Measurements from ENCODE around the gene LGALS8.
"Not testable (repeated sequence)": the region's sequence is repeated elsewhere in the genome, so short reads cannot be mapped to it uniquely, and the experiment has no call there.

Gene LGALS8

GRCh38 chr1:236523704-236524141 lies at the start of gene LGALS8:
LGALS8 (plus strand) TSS chr1:236523982; CDS start chr1:236526071, 2,089 bp downstream.
- in situ Hi-C loops (cut with HindIII; ENCODE audit: low sequenced_read_pairs) = no loop called here

DNA sequence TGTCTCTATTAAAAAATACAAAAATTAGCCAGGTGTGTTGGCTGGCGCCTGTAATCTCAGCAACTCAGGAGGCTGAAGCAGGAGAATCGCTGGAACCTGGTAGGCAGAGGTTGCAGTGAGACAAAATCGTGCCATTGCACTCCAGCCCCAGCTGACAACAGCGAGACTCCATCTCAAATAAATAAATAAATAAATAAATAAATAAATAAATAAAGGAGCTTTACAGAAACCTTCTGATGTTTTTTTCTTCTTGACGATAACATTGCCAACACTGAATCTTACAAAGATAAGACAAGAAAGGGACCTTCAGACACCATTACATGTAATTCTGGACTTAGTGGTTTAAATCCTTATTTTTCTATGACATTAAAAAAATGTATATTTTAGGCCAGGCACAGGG lies 47.8 kb upstream of the LGALS8 start:
- in situ Hi-C loops (cut with HindIII; ENCODE audit: low sequenced_read_pairs) = no loop called here

- in situ Hi-C loops (cut with HindIII; ENCODE audit: low sequenced_read_pairs) = no loop called here
Measured at GRCh38 chr1:236480758-236481436, 42.9 kb upstream of the LGALS8 start.

DNA sequence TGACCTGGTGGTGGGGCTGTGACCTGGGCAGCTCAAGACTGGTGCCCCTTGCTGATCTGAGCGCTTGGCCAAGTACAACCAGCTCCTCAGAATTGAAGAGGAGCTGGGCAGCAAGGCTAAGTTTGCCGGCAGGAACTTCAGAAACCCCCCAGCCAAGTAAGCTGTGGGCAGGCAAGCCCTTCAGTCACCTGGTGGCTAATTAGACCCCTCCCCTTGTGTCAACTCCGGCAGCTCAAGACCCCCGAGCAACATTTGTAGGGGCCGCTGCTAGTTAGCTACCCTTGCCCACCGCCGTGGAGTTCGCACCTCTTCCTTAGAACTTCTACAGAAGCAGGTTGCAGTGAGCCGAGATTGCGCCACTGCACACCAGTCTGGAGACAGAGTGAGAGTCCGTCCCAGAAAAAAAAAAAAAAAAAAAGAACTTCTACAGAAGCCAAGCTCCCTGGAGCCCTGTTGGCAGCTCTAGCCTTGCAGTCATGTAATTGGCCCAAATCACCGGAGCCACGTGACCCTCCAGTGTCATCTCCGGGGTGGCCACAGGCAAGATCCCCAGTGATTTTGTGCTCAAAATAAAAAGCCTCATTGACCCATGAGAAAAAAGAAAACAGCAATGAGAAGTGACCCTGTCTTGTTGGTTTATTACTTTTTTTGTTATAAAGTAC lies 39.3 kb upstream of the LGALS8 start:
- in situ Hi-C loops (cut with HindIII; ENCODE audit: low sequenced_read_pairs) = no loop called here

GRCh38 chr1:236486356-236487002 lies 37.3 kb upstream of the LGALS8 start:
- in situ Hi-C loops (cut with HindIII; ENCODE audit: low sequenced_read_pairs) = loop anchor here (5.0 kb wide), 1 partner anchor 39 kb away; no protein-coding TSS in a partner anchor

DNA sequence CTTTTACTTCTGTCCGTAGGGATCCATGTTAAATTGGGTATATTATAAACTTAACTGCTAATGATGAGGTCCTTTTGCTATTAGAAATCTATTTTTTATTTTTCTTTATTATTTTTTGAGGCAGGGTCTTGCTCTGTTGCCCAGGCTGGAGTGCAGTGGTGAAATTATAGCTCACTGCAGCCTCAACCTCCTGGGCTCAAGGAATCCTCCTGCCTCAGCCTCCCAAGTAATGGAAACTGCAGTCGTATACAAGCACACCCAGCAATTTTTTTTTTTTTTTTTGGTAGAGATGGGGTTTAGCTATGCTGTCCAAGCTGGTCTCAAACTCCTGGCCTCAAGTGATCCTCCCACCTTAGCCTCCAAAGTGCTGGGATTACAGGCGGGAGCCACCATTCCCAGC lies 34.6 kb upstream of the LGALS8 start:
- in situ Hi-C loops (cut with HindIII; ENCODE audit: low sequenced_read_pairs) = loop anchor here (5.0 kb wide), 1 partner anchor 42 kb away; no protein-coding TSS in a partner anchor

DNA sequence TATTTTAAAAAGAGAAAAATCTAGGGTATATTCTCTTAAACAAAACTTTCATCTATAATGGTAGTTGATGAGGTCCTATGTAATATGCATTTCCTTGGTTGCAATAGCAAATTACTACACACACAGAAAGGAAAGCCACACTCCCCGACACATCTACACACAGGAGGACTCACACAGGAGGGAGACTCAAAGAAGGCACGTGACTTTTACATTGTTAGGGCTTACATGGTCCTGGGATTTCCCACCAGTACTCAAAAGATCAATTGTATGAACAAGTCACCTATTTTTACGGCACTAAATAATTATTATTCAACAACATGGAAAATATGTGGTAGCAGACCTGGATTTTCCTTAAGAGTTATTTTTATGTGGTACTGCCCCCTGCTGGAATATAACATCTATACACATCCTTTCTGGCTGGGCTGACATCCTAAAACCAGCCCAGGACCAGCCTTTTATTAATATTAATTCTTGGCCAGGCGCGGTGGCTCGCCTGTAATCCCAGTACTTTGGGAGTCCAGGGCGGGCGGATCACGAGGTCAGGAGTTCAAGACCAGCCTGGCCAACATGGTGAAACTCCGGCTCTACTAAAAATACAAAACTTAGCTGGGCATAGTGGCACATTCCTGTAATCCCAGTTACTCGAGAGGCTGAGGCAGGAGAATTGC lies 33.9 kb upstream of the LGALS8 start:
- in situ Hi-C loops (cut with HindIII; ENCODE audit: low sequenced_read_pairs) = loop anchor here (5.0 to 10.0 kb wide), 2 partner anchors 43 to 355 kb away; no protein-coding TSS in a partner anchor

DNA sequence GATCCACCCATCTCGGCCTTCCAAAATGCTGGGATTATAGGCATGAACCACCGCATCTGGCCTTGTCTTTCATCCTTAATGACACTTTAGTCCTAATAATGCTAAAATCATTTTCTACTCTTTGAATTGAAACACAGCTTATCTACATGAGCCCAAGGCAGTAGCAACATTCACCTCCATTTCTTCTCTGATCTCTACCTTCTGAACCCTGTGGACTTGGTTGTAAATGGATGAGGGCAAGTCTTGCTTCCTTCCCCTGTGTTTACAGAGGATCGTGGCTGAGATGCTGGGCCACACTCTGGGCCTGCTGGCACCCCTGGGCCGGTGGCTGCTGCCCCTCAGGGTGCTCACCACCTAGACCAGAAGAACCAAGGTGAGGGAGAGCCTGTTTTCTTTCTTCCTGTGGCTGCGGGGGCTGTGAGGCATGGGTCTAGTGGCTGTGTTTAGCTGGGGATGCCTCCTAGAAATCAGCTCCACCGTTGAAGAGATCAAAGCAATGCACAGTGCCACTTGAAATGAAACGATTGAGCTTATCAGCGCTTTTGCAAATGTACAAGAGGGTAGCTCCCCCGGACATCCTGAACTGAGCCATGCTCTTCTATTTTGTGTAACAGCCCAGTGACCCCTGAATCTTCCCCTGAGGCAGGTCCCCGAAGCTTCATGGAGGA lies 32.2 kb upstream of the LGALS8 start:
- in situ Hi-C loops (cut with HindIII; ENCODE audit: low sequenced_read_pairs) = loop anchor here (10.0 kb wide), 1 partner anchor 357 kb away; no protein-coding TSS in a partner anchor

DNA sequence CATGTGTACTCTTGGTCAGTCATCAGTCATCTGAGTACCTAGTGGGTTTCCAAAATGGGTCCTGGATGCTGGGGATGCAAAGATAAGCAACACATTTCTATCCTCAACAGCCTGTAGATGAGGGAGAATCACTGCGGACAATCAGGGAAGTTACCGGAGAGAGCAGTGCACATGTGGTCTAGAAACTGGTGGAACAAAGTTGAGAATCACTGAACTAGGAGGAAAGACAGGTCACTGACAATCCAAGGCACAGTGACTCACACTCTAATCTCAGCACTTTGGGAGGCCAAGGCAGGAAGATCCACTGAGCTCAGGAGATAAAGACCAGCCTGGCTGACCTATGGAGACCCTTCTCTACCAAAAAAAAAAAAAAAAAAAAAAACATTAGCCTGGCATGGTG lies 31.4 kb upstream of the LGALS8 start:
- in situ Hi-C loops (cut with HindIII; ENCODE audit: low sequenced_read_pairs) = loop anchor here (10.0 kb wide), 1 partner anchor 358 kb away; no protein-coding TSS in a partner anchor

- in situ Hi-C loops (cut with HindIII; ENCODE audit: low sequenced_read_pairs) = loop anchor here (10.0 kb wide), 1 partner anchor 359 kb away; no protein-coding TSS in a partner anchor
Measured at GRCh38 chr1:236494082-236494481, 29.7 kb upstream of the LGALS8 start.

DNA sequence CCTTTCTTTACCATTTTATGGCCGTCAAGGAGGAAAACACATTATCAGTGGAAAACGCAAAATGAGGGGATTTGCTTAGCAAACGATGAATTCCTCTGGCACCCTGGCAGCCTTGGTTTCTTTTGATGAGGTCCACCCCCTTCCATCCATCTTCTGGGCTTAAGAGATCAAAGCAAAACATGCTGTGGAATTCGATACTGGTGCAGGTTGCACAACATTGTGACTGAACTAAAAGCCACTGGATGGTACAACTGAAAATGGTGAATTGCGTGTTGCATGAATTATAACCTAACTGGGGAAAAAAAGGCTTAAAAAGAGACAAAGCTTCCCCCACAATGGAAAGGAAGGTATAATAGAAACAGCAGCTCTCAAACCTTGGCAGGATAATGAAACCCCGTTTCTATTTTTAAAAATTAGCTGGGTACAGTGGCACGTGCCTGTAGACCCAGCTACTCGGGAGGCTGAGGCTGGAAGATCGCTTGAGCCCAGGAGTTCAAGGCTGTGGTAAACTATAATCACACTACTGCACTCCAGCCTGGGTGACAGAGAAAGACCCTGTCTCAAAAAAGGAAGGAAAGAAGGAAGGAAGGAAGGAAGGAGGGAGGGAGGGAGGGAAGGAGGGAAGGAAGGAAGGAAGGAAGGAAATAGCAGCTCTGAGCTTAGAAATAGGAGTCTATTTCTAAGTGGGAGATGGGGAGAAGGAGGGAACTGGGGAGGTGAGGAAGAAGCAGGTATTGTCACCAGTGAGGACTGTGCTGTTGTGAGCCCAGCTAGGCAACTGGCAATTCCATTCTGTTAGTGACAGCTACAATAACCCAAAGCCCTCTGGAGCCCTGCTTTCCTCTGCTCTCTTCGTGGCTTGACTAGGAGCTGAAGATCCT lies 29.0 kb upstream of the LGALS8 start:
- in situ Hi-C loops (cut with HindIII; ENCODE audit: low sequenced_read_pairs) = loop anchor here (10.0 kb wide), 1 partner anchor 360 kb away; no protein-coding TSS in a partner anchor

DNA sequence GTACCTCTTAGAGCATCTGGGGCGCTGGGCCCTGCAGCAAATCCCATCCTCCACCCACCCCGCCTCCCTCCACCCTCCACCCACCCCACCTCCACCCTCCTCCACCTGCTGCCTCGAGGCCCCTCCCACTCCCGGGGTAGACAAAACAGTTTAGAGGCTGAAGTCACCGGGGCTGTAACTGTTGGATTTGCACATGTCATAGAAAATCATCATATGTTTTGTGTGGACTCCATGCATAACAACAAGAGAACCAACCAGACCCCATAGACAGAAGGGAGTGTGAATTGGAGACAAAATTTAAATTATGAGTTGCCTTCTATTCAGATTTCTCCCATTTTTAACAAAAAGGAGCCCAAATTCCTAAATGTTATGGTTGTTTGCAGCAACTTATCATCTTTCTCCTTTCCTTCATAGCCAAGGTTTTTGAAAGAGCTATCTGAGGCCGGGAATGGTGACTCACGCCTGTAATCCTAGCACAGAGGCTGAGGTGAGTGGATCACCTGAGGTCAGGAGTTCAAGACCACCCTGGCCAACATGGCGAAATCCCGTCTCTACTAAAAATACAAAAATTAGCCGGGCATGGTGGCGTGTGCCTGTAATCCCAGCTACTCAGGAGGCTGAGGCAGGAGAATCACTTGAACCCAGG lies 28.2 kb upstream of the LGALS8 start:
- in situ Hi-C loops (cut with HindIII; ENCODE audit: low sequenced_read_pairs) = loop anchor here (10.0 kb wide), 1 partner anchor 361 kb away; no protein-coding TSS in a partner anchor

GRCh38 chr1:236497908-236498307 lies 25.9 kb upstream of the LGALS8 start:
- in situ Hi-C loops (cut with HindIII; ENCODE audit: low sequenced_read_pairs) = loop anchor here (10.0 kb wide), 1 partner anchor 363 kb away; no protein-coding TSS in a partner anchor

DNA sequence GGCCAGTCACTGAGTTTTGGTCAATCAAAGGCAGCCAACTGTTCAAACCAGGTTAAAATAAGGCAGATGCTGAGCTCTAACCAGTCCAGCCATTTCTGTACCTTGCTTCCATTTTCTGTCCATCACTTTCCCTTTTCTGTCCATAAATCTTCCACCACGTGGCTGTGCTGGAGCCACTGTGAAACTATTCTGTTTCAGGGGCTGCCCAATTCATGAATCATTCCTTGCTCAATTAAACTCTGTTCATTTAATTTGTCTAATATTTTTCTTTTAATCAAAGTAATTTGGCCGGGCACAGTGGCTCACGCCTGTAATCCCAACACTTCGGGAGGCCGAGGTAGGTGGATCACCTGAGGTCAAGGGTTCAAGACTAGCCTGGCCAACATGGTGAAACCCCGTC lies 22.7 kb upstream of the LGALS8 start:
- in situ Hi-C loops (cut with HindIII; ENCODE audit: low sequenced_read_pairs) = no loop called here

DNA sequence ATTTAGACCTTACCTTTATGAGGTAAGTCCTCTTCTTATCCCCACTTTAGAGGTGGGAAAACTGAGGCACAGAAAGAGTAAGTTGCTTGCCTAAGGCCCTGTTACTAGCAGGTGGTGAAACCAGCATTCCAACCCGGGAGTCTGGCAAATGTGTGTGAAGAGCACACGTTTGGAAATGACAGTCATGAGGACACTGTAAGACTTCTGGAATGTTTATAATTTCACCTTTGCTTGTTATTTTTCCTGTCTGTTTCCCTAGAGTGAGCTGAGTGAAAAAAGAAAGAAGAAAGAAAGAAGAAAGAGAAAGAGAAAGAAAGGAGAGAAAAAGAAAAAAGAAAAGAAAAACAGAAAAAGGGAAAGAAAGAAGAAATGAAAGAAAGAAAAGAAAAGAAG lies 21.2 kb upstream of the LGALS8 start:
- in situ Hi-C loops (cut with HindIII; ENCODE audit: low sequenced_read_pairs) = no loop called here

GRCh38 chr1:236502972-236503639 lies 20.7 kb upstream of the LGALS8 start:
- in situ Hi-C loops (cut with HindIII; ENCODE audit: low sequenced_read_pairs) = no loop called here

DNA sequence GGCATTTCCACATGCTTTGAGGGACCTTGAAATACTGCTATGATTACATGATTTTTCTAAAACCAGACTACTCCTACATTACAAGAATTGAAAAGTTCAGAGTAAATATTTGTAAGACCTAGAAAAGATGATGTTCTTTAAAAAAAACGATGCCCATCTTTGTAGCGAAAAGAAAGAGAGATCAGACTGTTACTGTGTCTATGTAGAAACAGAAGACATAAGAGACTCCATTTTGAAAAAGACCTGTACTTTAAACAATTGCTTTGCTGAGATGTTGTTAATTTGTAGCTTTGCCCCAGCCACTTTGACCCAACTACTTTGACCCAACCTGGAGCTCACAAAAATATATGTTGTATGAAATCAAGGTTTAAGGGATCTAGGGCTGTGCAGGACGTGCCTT lies 19.4 kb upstream of the LGALS8 start:
- in situ Hi-C loops (cut with HindIII; ENCODE audit: low sequenced_read_pairs) = not testable (repeated sequence)

- in situ Hi-C loops (cut with HindIII; ENCODE audit: low sequenced_read_pairs) = no loop called here
Measured at GRCh38 chr1:236507022-236507700, 16.6 kb upstream of the LGALS8 start.
